OCI-LY7 (cell line): ENCODE results near the gene TPO.

ENCODE experiments used
- CTCF ChIP-seq: fragments of 200-600 bp; sonication (generic); conservative IDR thresholded peaks from 2 replicates; pipeline ENCODE4 v1.5.1; 2014; ENCODE audit warnings: mild to moderate bottlenecking, antibody characterized with exemption, low read length, moderate library complexity, mixed read lengths
- EZH2phosphoT487 ChIP-seq: fragments of 200-600 bp; sonication (generic); IDR thresholded peaks from 2 replicates; pipeline ENCODE4 v1.6.1; 2018; ENCODE audit warnings: low read depth, borderline replicate concordance, mild to moderate bottlenecking, mixed run types, antibody characterized with exemption, low read length, moderate library complexity, mixed read lengths

- TF ChIP-seq CTCF, result no peak
- TF ChIP-seq EZH2phosphoT487, result no peak
These were observed 102.9 kb downstream of the TPO start for GRCh38 chr2:1515986-1516797.
